ENCODE results near the gene MACO1. TPM values are rescaled to one million over a fixed set of nuclear protein-coding genes. Genes with fewer than 3 reads are reported as not detected.
"Not testable (repeated sequence)": the region's sequence is repeated elsewhere in the genome, so short reads cannot be mapped to it uniquely, and the experiment has no call there.

Gene MACO1
- total and polyA plus RNA-seq, 3 experiments from 2014 or later: 7.5 to 15.6 (median 14.7) TPM

DNA sequence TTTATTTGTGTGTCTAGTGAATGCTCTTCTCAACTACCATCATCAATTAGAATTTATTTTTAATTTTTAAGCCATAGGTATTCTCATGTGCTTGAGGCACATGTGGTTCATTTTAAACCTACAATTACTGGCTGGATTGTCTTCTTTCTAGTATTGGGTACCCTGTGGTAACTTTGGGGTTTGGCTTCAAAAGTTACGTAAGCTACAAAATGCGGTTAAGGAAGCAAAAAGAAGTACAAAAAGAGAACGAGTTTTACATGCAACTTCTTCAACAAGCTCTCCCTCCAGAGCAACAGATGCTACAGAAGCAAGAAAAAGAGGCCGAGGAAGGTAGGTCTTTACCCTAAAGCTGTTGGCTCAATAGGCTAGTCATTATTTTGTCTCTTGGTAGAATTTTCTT, 25.8 kb downstream of the MACO1 start:
- Histone ChIP-seq H3K9me3 (ENCODE audit: low read length) (no peaks in the 10 kb centered on the region), H3K4me3 (ENCODE audit: low read length) (no peak overlapping the region), H3K27ac (ENCODE audit: low read depth, low read length) (no peak overlapping the region), H3K4me1 (ENCODE audit: insufficient read depth, low read length) (no peaks in the 10 kb centered on the region), H3K27me3 (ENCODE audit: insufficient read depth, low read length, poor library complexity, severe bottlenecking) (no peaks in the 10 kb centered on the region), H3K36me3 (ENCODE audit: insufficient read depth, low read length) (peaks cover 20% of the 10 kb centered on the region)
- Mint-ChIP-seq H3K27ac (no peak overlapping the region), H3K27me3 (peaks cover 0 to 1% of the 10 kb centered on the region in 2 donors), H3K36me3 (peaks cover 19 to 68% (median 29%) of the 10 kb centered on the region in 3 donors), H3K4me3 (no peak overlapping the region), H3K4me1 (peaks cover 0 to 7% (median 0%) of the 10 kb centered on the region in 3 donors), H3K9me3 (no peaks in the 10 kb centered on the region)
- POLR2A ChIA-PET: interaction anchor here (0.8 kb wide), 1 partner anchor 209 kb away, joined by 3 read pairs; the partner anchor contains the start of gene RSRP1
- CTCF ChIA-PET: interaction anchor here (0.5 kb wide), 1 partner anchor 683 kb away, joined by 4 read pairs; no protein-coding TSS in a partner anchor
- peak in 1 of 5 donors; percentile 27 for DNase-seq

DNA sequence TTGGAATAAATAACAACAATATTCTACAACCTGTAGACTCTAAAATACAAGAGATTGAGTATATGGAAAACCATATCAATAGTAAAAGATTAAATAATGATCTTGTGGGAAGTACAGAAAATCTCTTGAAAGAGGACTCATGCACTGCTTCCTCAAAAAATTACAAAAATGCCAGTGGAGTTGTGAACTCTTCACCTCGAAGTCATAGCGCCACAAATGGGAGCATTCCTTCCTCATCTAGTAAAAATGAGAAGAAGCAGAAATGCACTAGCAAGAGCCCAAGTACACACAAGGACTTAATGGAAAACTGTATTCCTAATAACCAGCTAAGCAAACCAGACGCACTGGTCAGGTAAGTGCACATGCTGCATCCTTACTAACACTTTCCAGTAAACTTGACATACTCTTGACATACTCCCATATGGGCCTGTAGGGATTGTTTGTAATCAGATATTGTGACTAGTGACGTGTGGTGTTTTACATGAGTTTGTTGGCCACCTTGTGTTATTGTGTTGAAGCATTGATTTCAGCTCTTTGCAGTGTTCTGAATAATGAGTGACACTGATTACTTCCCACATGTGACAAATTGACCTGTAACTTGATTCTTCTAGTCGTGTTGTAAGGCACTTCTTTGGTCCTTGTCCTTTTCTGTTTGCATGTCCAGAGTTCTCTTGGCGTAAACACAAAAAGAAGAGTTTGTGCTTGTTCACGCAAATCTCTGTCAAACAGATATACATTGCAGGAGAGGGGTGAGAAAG, 28.0 kb downstream of the MACO1 start:
- Mint-ChIP-seq H3K27ac (peak overlapping the region in 1 of 8 donors; percentile 1), H3K27me3 (peaks cover 0 to 1% of the 10 kb centered on the region in 2 donors), H3K4me3 (no peak overlapping the region), H3K9me3 (no peaks in the 10 kb centered on the region), H3K4me1 (peaks cover 0 to 8% (median 5%) of the 10 kb centered on the region in 3 donors), H3K36me3 (peaks cover 23 to 79% (median 29%) of the 10 kb centered on the region in 3 donors)
- peaks cover 20% of the 10 kb centered on the region for H3K36me3 ChIP-seq (ENCODE audit: insufficient read depth, low read length)
- no peak overlapping the region for H3K27ac ChIP-seq (ENCODE audit: low read depth, low read length)
- no peak for DNase-seq
- H3K4me3 ChIP-seq (ENCODE audit: low read length): no peak overlapping the region
- H3K9me3 ChIP-seq (ENCODE audit: low read length): no peaks in the 10 kb centered on the region
- ChIA-PET POLR2A (no interaction called here), CTCF (no interaction called here)
- no peaks in the 10 kb centered on the region for H3K27me3 ChIP-seq (ENCODE audit: insufficient read depth, low read length, poor library complexity, severe bottlenecking)
- H3K4me1 ChIP-seq (ENCODE audit: insufficient read depth, low read length): no peaks in the 10 kb centered on the region

- H3K27ac ChIP-seq (ENCODE audit: low read depth, low read length): no peak overlapping the region
- H3K27ac Mint-ChIP-seq: no peak overlapping the region
- peaks cover 0 to 1% of the 10 kb centered on the region in 2 donors for H3K27me3 Mint-ChIP-seq
- POLR2A ChIA-PET: no interaction called here
- no peaks in the 10 kb centered on the region for H3K4me1 ChIP-seq (ENCODE audit: insufficient read depth, low read length)
- DNase-seq: no peak
- peaks cover 23 to 75% (median 29%) of the 10 kb centered on the region in 3 donors for H3K36me3 Mint-ChIP-seq
- peaks cover 20% of the 10 kb centered on the region for H3K36me3 ChIP-seq (ENCODE audit: insufficient read depth, low read length)
- peaks cover 0 to 13% (median 5%) of the 10 kb centered on the region in 3 donors for H3K4me1 Mint-ChIP-seq
- H3K4me3 Mint-ChIP-seq: no peak overlapping the region
- no peak overlapping the region for H3K4me3 ChIP-seq (ENCODE audit: low read length)
- CTCF ChIA-PET: no interaction called here
- H3K9me3 ChIP-seq (ENCODE audit: low read length): no peaks in the 10 kb centered on the region
- no peaks in the 10 kb centered on the region for H3K27me3 ChIP-seq (ENCODE audit: insufficient read depth, low read length, poor library complexity, severe bottlenecking)
- no peaks in the 10 kb centered on the region for H3K9me3 Mint-ChIP-seq
Measured at GRCh38 chr1:25460020-25460419, 29.3 kb downstream of the MACO1 start.

DNA sequence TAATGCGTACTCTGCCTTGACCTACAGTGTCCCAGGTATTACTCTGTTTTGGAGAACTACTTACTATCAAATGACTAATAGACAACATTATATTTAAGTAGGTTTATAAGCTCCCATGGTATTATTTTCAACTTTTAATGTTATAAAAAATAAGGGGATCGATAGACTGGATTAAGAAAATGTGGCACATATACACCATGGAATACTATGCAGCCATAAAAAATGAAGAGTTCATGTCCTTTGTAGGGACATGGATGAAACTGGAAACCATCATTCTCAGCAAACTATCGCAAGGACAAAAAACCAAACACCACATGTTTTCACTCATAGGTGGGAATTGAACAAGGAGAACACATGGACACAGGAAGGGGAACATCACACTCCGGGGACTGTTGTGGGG, 30.1 kb downstream of the MACO1 start:
- H3K4me1 ChIP-seq (ENCODE audit: insufficient read depth, low read length); H3K27me3 ChIP-seq (ENCODE audit: insufficient read depth, low read length, poor library complexity, severe bottlenecking); H3K9me3 ChIP-seq (ENCODE audit: low read length); DNase-seq; H3K27ac Mint-ChIP-seq; H3K9me3 Mint-ChIP-seq; H3K27ac ChIP-seq (ENCODE audit: low read depth, low read length); H3K4me3 Mint-ChIP-seq; H3K4me3 ChIP-seq (ENCODE audit: low read length); CTCF ChIA-PET; H3K27me3 Mint-ChIP-seq; POLR2A ChIA-PET: not testable (repeated sequence)
- Mint-ChIP-seq H3K36me3 (peaks cover 25 to 77% (median 29%) of the 10 kb centered on the region in 3 donors), H3K4me1 (peaks cover 5 to 21% (median 7%) of the 10 kb centered on the region in 3 donors)
- H3K36me3 ChIP-seq (ENCODE audit: insufficient read depth, low read length): peaks cover 16% of the 10 kb centered on the region

DNA sequence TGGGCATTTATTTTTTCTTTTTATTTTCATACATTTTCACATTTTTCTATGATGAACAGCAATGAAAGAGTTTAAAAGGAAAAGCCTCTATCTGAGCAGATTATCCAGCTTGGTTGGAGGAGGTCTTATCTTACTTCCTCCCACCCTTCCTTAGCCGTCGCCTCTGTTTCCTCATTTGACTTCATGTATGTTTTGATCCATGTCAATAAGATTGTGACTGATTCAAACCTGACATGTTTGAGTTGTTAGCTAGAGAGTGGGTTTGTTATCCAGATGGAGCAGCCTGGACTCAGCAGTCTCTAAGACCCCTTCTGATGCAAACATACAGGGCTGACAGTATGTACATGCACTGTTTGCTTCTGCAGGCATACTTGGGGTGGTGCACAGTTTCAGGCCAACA, 31.2 kb downstream of the MACO1 start:
- ChIA-PET CTCF (no interaction called here), POLR2A (no interaction called here)
- Histone ChIP-seq H3K36me3 (ENCODE audit: insufficient read depth, low read length) (peaks cover 16% of the 10 kb centered on the region), H3K4me1 (ENCODE audit: insufficient read depth, low read length) (peaks cover 3% of the 10 kb centered on the region), H3K27ac (ENCODE audit: low read depth, low read length) (no peak overlapping the region), H3K27me3 (ENCODE audit: insufficient read depth, low read length, poor library complexity, severe bottlenecking) (no peaks in the 10 kb centered on the region), H3K9me3 (ENCODE audit: low read length) (no peaks in the 10 kb centered on the region), H3K4me3 (ENCODE audit: low read length) (no peak overlapping the region)
- DNase-seq: no peak
- H3K27me3 Mint-ChIP-seq: peaks cover 0 to 1% of the 10 kb centered on the region in 2 donors
- no peaks in the 10 kb centered on the region for H3K9me3 Mint-ChIP-seq
- no peak overlapping the region for H3K4me3 Mint-ChIP-seq
- peaks cover 24 to 73% (median 27%) of the 10 kb centered on the region in 3 donors for H3K36me3 Mint-ChIP-seq
- no peak overlapping the region for H3K27ac Mint-ChIP-seq
- peaks cover 5 to 30% (median 15%) of the 10 kb centered on the region in 3 donors for H3K4me1 Mint-ChIP-seq

DNA sequence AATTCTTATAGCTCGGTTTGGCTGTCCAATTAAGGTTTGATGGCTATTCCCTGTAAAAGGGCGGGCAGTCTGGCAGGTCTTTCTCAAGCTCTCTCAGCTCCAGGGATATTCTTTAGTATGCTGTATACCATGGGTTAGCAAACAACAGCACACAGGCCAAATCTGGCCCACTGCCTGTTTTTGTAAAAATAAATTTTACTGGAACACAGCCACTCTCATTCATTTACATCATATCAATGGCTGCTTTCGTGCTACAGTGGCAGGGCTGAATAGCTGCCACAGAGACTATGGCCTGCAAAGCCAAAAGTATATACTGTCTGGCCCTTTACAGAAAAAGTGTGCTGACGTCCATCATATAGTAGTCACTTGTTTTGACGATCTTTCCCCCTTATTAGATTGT, 32.0 kb downstream of the MACO1 start:
- no peak for DNase-seq
- Mint-ChIP-seq H3K36me3 (peaks cover 24 to 67% (median 27%) of the 10 kb centered on the region in 3 donors), H3K4me3 (no peak overlapping the region), H3K27me3 (peaks cover 0 to 1% of the 10 kb centered on the region in 2 donors), H3K9me3 (no peaks in the 10 kb centered on the region), H3K4me1 (peaks cover 11 to 39% (median 24%) of the 10 kb centered on the region in 3 donors), H3K27ac (peak overlapping the region in 1 of 8 donors; percentile 43)
- peaks cover 12% of the 10 kb centered on the region for H3K4me1 ChIP-seq (ENCODE audit: insufficient read depth, low read length)
- H3K4me3 ChIP-seq (ENCODE audit: low read length): no peak overlapping the region
- ChIA-PET POLR2A (no interaction called here), CTCF (no interaction called here)
- peaks cover 11% of the 10 kb centered on the region for H3K36me3 ChIP-seq (ENCODE audit: insufficient read depth, low read length)
- H3K27ac ChIP-seq (ENCODE audit: low read depth, low read length): no peak overlapping the region
- no peaks in the 10 kb centered on the region for H3K9me3 ChIP-seq (ENCODE audit: low read length)
- H3K27me3 ChIP-seq (ENCODE audit: insufficient read depth, low read length, poor library complexity, severe bottlenecking): no peaks in the 10 kb centered on the region

DNA sequence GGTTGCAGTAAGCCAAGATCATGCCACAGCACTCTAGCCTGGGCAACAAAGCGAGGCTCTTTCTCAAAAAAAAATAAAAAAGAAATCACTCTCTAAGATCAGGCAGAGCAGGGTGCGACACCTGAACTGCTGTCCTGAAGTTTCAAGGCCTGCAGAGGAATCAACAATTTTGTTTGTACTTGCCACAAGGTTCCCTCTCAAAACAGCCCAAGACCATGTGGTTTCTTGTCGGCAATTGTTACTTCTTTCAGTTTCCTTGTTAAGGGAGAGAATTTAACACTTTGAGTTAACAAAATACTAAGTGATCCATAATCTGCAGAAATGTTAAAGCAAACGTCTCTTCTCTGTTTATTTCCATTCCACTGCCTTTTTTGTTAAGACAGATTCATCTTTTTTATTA, 36.5 kb downstream of the MACO1 start:
- H3K9me3 ChIP-seq (ENCODE audit: low read length): no peaks in the 10 kb centered on the region
- Mint-ChIP-seq H3K36me3 (peaks cover 0 to 49% (median 15%) of the 10 kb centered on the region in 3 donors), H3K27ac (peak overlapping the region in 3 of 8 donors; percentile 15 to 48 (median 47)), H3K4me3 (no peak overlapping the region), H3K9me3 (no peaks in the 10 kb centered on the region), H3K4me1 (peaks cover 22 to 52% (median 41%) of the 10 kb centered on the region in 3 donors), H3K27me3 (no peaks in the 10 kb centered on the region)
- no peaks in the 10 kb centered on the region for H3K36me3 ChIP-seq (ENCODE audit: insufficient read depth, low read length)
- no peaks in the 10 kb centered on the region for H3K27me3 ChIP-seq (ENCODE audit: insufficient read depth, low read length, poor library complexity, severe bottlenecking)
- POLR2A ChIA-PET: no interaction called here
- CTCF ChIA-PET: no interaction called here
- no peak for DNase-seq
- H3K4me3 ChIP-seq (ENCODE audit: low read length): no peak overlapping the region
- H3K27ac ChIP-seq (ENCODE audit: low read depth, low read length): no peak overlapping the region
- H3K4me1 ChIP-seq (ENCODE audit: insufficient read depth, low read length): peaks cover 20% of the 10 kb centered on the region

GRCh38 chr1:25467616-25468015, 36.9 kb downstream of the MACO1 start:
- H3K4me1 Mint-ChIP-seq: peaks cover 25 to 56% (median 45%) of the 10 kb centered on the region in 3 donors
- no peak overlapping the region for H3K4me3 ChIP-seq (ENCODE audit: low read length)
- no peaks in the 10 kb centered on the region for H3K36me3 ChIP-seq (ENCODE audit: insufficient read depth, low read length)
- no peak for DNase-seq
- H3K9me3 ChIP-seq (ENCODE audit: low read length): no peaks in the 10 kb centered on the region
- H3K4me3 Mint-ChIP-seq: no peak overlapping the region
- POLR2A ChIA-PET: no interaction called here
- H3K27me3 Mint-ChIP-seq: no peaks in the 10 kb centered on the region
- peak overlapping the region in 7 of 8 donors; percentile 20 to 48 (median 29) for H3K27ac Mint-ChIP-seq
- H3K9me3 Mint-ChIP-seq: no peaks in the 10 kb centered on the region
- H3K27ac ChIP-seq (ENCODE audit: low read depth, low read length): no peak overlapping the region
- H3K4me1 ChIP-seq (ENCODE audit: insufficient read depth, low read length): peaks cover 23% of the 10 kb centered on the region
- H3K36me3 Mint-ChIP-seq: peaks cover 0 to 48% (median 12%) of the 10 kb centered on the region in 3 donors
- CTCF ChIA-PET: no interaction called here
- H3K27me3 ChIP-seq (ENCODE audit: insufficient read depth, low read length, poor library complexity, severe bottlenecking): no peaks in the 10 kb centered on the region
